ENCODE data around the gene IFNA2.

GRCh38 chr9:21414220-21414940 lies 29.2 kb upstream of the IFNA2 start:
- TF ChIP-seq, protein P1, sequence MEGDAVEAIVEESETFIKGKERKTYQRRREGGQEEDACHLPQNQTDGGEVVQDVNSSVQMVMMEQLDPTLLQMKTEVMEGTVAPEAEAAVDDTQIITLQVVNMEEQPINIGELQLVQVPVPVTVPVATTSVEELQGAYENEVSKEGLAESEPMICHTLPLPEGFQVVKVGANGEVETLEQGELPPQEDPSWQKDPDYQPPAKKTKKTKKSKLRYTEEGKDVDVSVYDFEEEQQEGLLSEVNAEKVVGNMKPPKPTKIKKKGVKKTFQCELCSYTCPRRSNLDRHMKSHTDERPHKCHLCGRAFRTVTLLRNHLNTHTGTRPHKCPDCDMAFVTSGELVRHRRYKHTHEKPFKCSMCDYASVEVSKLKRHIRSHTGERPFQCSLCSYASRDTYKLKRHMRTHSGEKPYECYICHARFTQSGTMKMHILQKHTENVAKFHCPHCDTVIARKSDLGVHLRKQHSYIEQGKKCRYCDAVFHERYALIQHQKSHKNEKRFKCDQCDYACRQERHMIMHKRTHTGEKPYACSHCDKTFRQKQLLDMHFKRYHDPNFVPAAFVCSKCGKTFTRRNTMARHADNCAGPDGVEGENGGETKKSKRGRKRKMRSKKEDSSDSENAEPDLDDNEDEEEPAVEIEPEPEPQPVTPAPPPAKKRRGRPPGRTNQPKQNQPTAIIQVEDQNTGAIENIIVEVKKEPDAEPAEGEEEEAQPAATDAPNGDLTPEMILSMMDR (IDR thresholded peaks at IDR 0.05; ENCODE audit: low read depth, low read length, poor library complexity, severe bottlenecking): no peak
- TF ChIP-seq EZH2phosphoT487 (IDR thresholded peaks at IDR 0.05; ENCODE audit: borderline replicate concordance, low read length): no peak
